DMS153 treated with DMSO at 0.1 percent for 48 hours (cell line): ENCODE data around the gene VTCN1.
"Not testable (repeated sequence)": the region's sequence is repeated elsewhere in the genome, so short reads cannot be mapped to it uniquely, and the experiment has no call there.

Experiments used
- DNase-seq: peaks from one replicate; lab custom pipeline; 2025; ENCODE audit not compliant: unreplicated experiment; lab: John Stamatoyannopoulos, UW

The VTCN1 gene

DNA sequence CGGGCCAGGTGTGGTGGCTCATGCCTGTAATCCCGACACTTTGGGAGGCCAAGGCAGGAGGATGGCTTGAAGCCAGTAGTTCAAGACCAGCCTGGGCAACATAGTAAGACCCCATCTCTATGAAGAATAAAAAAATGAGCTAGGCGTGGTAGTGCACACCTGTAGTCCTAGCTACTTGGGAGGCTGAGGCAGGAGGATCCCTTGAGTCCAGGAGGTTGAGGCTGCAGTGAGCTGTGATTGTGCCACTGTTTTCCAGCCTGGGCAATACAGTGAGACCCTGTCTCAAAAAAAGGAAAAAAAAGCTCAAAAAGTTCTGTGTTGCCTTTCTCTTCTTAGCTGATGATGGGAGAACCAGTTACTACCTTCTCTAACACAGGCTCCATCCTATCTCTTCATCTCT, 108.9 kb downstream of the VTCN1 start:
- not testable (repeated sequence) for DNase-seq

- no peak for DNase-seq
Observed at GRCh38 chr1:117101334-117101733, 109.4 kb downstream of the VTCN1 start.

DNA sequence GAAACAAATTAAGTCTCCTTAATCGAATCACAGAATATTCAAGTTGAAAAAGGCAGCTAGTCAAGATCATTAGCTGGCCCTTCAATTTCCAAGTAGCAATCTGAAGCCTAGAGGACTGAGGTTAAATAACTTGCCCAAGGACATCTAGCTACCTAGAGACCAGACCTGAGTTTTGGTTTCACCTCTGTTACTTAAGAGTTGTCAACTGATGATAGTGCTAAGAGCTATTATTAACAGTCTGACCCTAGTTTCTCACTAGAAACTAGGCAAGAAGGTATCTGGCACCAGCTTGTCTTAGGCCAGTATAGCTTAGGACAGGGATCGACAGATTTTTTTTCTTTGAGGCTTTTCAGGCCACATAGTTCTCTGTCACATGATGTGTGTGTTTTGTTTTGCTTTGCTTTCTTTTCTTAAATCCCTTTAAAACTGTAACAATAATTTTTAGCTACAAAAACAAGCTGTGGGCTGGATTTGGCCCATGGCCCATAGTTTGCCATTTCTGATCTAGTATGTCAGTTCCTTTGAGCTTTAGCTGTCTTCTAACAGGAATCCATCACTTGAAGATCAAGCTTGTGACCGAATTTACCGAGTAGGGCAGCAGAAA, 112.3 kb downstream of the VTCN1 start:
- DNase-seq, result no peak

DNA sequence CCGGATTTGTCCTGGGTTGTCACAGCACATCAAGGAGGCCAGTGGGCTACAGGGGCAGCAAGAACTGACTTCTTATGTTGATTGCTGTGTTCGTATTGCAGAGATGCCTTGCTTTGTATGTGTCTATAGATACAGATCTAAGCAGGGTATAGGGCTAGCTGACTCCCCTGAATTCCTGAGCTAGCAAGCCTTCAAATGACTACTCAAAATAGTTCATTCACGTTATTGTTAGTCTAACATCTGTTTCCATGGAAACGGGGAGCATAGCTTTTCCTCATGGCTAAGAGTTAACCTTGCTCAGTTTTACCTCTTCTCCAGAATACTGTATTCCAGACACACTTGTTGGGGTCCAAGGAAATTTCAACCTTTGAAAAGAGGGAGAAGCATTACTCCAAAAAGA, 113.3 kb downstream of the VTCN1 start:
- no peak for DNase-seq

GRCh38 chr1:117096951-117097408, 113.7 kb downstream of the VTCN1 start:
- no peak for DNase-seq

- DNase-seq, result no peak
Observed at GRCh38 chr1:117094841-117095604, 115.7 kb downstream of the VTCN1 start.

DNA sequence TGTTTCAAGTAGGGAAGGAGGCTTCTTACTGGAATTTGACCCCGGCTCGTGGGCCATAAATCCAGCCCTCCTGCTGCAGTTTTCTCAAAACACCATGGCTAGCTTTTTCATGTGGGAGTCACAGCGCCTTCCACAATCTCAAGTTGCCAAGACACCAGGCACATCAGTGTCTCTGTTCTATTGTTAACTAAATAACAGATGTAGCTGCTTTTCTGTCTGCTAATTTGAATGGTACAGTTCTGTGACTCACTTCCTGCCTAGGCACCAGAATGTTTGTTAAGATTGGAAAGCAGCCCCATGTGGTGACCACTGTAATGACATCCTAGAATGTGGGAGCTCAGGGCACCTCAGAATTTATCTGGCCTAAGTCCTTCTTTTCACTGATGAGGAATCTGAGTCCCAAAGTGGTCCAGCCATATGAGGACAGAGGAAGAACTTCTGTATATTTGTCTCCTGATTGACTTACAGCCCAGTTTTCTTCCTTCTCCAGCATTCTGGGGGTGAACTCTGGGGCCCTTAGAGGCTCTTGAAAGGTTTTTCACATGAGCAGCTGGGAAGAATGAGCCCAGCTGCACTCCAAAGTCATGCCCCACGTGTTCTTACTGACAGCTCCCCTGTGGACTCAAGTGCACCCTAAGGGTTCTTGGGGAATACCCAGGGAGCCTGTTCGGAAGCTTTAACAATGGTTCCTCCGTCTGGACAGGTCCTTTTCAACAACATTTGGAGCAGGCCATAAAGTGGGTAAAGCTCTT, 116.7 kb downstream of the VTCN1 start:
- DNase-seq, result no peak
